Gastrocnemius medialis (tissue), 4 donors: ENCODE results near the gene WDR45B.

Experiments used
- POLR2A ChIP-seq, 2 donors: fragments of 450-650 bp; IDR thresholded peaks; one replicate each; pipeline ENCODE4 v1.6.1; 2017; ENCODE audit warnings: antibody characterized with exemption in 2 of 2, mild to moderate bottlenecking in 2 of 2, moderate library complexity in 2 of 2
- TF ChIP-seq, protein P1 (sequence below), 5 experiments: fragments of 450-650 bp in 3 of 5; fragments of 200-600 bp in 2 of 5; sonication (generic) in 2 of 5; IDR thresholded peaks in 4 of 5; conservative IDR thresholded peaks in 1 of 5; 1 replicate in 4 of 5; 2 replicates in 1 of 5; pipeline ENCODE4 v1.5.1; 2016 to 2019; ENCODE audit warnings: antibody characterized with exemption in 5 of 5, mild to moderate bottlenecking in 3 of 5, moderate library complexity in 3 of 5

DNA sequence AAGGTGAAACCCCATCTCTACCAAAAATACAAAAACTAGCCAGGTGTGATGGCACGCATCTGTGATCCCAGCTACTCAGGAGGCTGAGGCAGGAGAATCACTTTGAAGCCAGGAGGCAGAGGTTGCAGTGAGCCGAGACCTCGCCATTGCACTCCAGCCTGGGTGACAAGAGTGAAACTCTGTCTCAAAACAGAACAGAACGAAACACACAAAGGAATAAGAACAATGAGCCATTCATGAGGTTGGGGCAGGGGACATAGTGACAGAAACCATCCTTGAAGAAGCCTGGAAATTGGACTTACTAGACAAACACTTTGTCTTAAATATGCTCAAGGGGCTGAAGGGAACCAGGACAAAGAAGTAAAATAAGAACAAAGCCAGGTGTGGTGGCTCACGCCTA lies 39.4 kb downstream of the WDR45B start:
- TF ChIP-seq, protein P1, sequence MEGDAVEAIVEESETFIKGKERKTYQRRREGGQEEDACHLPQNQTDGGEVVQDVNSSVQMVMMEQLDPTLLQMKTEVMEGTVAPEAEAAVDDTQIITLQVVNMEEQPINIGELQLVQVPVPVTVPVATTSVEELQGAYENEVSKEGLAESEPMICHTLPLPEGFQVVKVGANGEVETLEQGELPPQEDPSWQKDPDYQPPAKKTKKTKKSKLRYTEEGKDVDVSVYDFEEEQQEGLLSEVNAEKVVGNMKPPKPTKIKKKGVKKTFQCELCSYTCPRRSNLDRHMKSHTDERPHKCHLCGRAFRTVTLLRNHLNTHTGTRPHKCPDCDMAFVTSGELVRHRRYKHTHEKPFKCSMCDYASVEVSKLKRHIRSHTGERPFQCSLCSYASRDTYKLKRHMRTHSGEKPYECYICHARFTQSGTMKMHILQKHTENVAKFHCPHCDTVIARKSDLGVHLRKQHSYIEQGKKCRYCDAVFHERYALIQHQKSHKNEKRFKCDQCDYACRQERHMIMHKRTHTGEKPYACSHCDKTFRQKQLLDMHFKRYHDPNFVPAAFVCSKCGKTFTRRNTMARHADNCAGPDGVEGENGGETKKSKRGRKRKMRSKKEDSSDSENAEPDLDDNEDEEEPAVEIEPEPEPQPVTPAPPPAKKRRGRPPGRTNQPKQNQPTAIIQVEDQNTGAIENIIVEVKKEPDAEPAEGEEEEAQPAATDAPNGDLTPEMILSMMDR (IDR thresholded peaks at IDR 0.05 in 4 of 5, conservative IDR thresholded peaks at IDR 0.05 in 1 of 5), result no peak
- no peak for TF ChIP-seq POLR2A (IDR thresholded peaks at IDR 0.05)
